DND-41 (cell line): ENCODE data around the gene CEP131.

Experiments
- ATAC-seq: fragments of 200-7000 bp; cut with Tn5 transposase; 3 replicates; pipeline ENCODE4 v1.9.1; 2021; ENCODE audit warnings: low read depth; ENCODE audit not compliant: insufficient read depth
- DNase-seq: peaks from one replicate; pipeline ENCODE4 v3.0.0-alpha.2; 2020
- H2AFZ ChIP-seq: 2 replicates; pipeline ENCODE4 v1.6.0; 2012; ENCODE audit warnings: low read depth, low read length
- H3K27ac ChIP-seq: 2 replicates; pipeline ENCODE4 v1.5.1; 2012; ENCODE audit warnings: low read length, inconsistent platforms
- H3K27me3 ChIP-seq: fragments of 200-600 bp; sonication (generic); 2 replicates; pipeline ENCODE4 v1.6.0; 2012; ENCODE audit warnings: low read length, mild to moderate bottlenecking, inconsistent platforms; ENCODE audit not compliant: insufficient read depth, poor library complexity
- H3K36me3 ChIP-seq: 2 replicates; pipeline ENCODE4 v1.5.1; 2012; ENCODE audit warnings: low read length, inconsistent platforms; ENCODE audit not compliant: insufficient read depth
- H3K4me1 ChIP-seq: 2 replicates; pipeline ENCODE4 v1.5.1; 2012; ENCODE audit warnings: mild to moderate bottlenecking, low read length; ENCODE audit not compliant: insufficient read depth
- H3K4me2 ChIP-seq: 2 replicates; pipeline ENCODE4 v1.6.0; 2012; ENCODE audit warnings: mild to moderate bottlenecking, moderate library complexity, low read length, inconsistent platforms; ENCODE audit not compliant: insufficient read depth
- H3K4me3 ChIP-seq, 2 experiments: fragments of 200-600 bp in 1 of 2; shearing (Covaris generic) in 1 of 2; 2 replicates each; pipeline ENCODE4 v1.5.1; 2012 to 2016; ENCODE audit warnings: inconsistent platforms in 2 of 2, low read length in 2 of 2, mild to moderate bottlenecking in 2 of 2, low read depth in 1 of 2, moderate library complexity in 1 of 2
- H3K79me2 ChIP-seq: 2 replicates; pipeline ENCODE4 v1.6.0; 2012; ENCODE audit warnings: low read length, inconsistent platforms; ENCODE audit not compliant: insufficient read depth
- H3K9ac ChIP-seq: 2 replicates; pipeline ENCODE4 v1.6.0; 2012; ENCODE audit warnings: low read depth, mild to moderate bottlenecking, inconsistent platforms, low read length, moderate library complexity
- H3K9me3 ChIP-seq: 2 replicates; pipeline ENCODE4 v1.5.1; 2012; ENCODE audit warnings: low read length, moderate library complexity, mild to moderate bottlenecking, inconsistent platforms; ENCODE audit not compliant: insufficient read depth, severe bottlenecking
- H4K20me1 ChIP-seq: 2 replicates; pipeline ENCODE4 v1.6.0; 2012; ENCODE audit warnings: low read length; ENCODE audit not compliant: insufficient read depth
- EZH2 ChIP-seq: IDR thresholded peaks from 3 replicates; pipeline ENCODE4 v1.6.1; 2012; ENCODE audit warnings: borderline replicate concordance, low read depth, mild to moderate bottlenecking, moderate library complexity, low read length, inconsistent platforms; ENCODE audit not compliant: severe bottlenecking
- TF ChIP-seq, protein P1 (sequence below): IDR thresholded peaks from 2 replicates; pipeline ENCODE4 v1.5.1; 2012; ENCODE audit warnings: borderline replicate concordance, low read length, moderate library complexity, mild to moderate bottlenecking; ENCODE audit not compliant: poor library complexity, severe bottlenecking; ENCODE audit errors: extremely low read depth

Gene CEP131

DNA sequence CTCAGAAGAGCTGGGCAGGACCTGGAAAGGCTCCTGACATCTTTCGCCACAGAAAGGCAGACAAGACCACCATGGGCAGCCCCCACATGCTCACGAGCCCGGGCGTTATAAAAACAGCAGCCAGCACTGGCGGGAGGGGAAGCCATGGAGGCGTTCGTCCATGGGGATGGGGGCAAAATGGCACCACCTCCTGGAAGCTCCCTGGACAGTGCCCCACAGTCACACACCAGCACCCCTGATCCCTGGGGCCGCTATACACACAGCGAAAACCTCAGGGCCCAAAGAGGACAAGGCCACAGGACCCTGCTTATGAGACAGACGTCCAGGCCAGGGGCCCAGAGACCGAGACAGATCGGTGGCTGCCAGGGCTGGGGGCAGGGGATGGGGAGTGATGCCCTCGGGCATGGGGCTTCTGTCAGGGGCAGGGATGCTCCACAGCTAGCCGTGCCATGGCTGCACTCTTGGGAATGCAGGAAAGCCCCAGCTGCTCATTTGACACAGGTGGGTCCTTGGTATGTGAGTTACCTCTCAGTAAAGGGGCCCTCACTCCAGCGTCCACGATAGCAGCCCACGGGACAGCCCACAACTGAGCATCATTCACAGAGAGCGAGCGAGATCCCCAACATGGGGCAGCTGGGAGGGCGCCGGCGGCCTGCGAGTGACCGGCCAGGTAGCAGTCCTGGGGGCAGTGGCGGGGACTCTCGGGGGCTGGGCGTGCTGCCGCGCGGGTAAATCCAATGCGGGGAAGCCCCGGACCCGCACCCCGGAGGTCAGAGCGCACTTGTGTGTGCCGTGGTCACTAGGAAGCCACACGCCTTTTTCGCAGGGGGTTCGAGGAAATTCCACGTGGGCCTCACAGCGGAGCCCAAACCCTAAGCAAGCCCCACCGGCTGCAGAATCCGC, 63.8 kb downstream of the CEP131 start:
- Histone ChIP-seq H3K4me3 (no peak overlapping the region), H3K79me2 (no peaks in the 10 kb centered on the region), H3K36me3 (no peaks in the 10 kb centered on the region), H4K20me1 (no peaks in the 10 kb centered on the region; the same call in 1 of the 2 replicates), H3K27ac (no peak overlapping the region), H3K9me3 (no peaks in the 10 kb centered on the region), H3K4me2 (no peak overlapping the region), H2AFZ (no peak overlapping the region), H3K9ac (no peak overlapping the region), H3K27me3 (no peaks in the 10 kb centered on the region), H3K4me1 (no peaks in the 10 kb centered on the region)
- ATAC-seq (no peak), DNase-seq (no peak)
- no peak for TF ChIP-seq EZH2
- TF ChIP-seq, protein P1, sequence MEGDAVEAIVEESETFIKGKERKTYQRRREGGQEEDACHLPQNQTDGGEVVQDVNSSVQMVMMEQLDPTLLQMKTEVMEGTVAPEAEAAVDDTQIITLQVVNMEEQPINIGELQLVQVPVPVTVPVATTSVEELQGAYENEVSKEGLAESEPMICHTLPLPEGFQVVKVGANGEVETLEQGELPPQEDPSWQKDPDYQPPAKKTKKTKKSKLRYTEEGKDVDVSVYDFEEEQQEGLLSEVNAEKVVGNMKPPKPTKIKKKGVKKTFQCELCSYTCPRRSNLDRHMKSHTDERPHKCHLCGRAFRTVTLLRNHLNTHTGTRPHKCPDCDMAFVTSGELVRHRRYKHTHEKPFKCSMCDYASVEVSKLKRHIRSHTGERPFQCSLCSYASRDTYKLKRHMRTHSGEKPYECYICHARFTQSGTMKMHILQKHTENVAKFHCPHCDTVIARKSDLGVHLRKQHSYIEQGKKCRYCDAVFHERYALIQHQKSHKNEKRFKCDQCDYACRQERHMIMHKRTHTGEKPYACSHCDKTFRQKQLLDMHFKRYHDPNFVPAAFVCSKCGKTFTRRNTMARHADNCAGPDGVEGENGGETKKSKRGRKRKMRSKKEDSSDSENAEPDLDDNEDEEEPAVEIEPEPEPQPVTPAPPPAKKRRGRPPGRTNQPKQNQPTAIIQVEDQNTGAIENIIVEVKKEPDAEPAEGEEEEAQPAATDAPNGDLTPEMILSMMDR: no peak

- Histone ChIP-seq H4K20me1 (no peaks in the 10 kb centered on the region; the same call in 1 of the 2 replicates), H3K4me2 (no peak overlapping the region), H3K9ac (no peak overlapping the region), H3K27ac (no peak overlapping the region), H3K9me3 (no peaks in the 10 kb centered on the region), H3K79me2 (no peaks in the 10 kb centered on the region), H3K4me1 (no peaks in the 10 kb centered on the region), H3K36me3 (no peaks in the 10 kb centered on the region), H3K4me3 (no peak overlapping the region), H3K27me3 (no peaks in the 10 kb centered on the region), H2AFZ (no peak overlapping the region)
- ATAC-seq (no peak), DNase-seq (no peak)
- TF ChIP-seq, protein P1: no peak
- no peak for TF ChIP-seq EZH2
Observed at GRCh38 chr17:81157848-81158687, 64.7 kb downstream of the CEP131 start.

GRCh38 chr17:81156866-81157805, 65.6 kb downstream of the CEP131 start:
- no peak overlapping the region for H3K4me3 ChIP-seq
- H3K9me3 ChIP-seq: no peaks in the 10 kb centered on the region
- no peak overlapping the region for H3K9ac ChIP-seq
- peaks cover 3% of the 10 kb centered on the region for H3K27me3 ChIP-seq
- no peak for ATAC-seq
- H3K27ac ChIP-seq: no peak overlapping the region
- no peaks in the 10 kb centered on the region; the same call in 1 of the 2 replicates for H4K20me1 ChIP-seq
- H3K36me3 ChIP-seq: no peaks in the 10 kb centered on the region
- no peak overlapping the region for H2AFZ ChIP-seq
- no peak for DNase-seq
- no peak overlapping the region for H3K4me2 ChIP-seq
- no peaks in the 10 kb centered on the region for H3K79me2 ChIP-seq
- TF ChIP-seq, protein P1: no peak
- H3K4me1 ChIP-seq: no peaks in the 10 kb centered on the region
